CD4-positive, alpha-beta memory T cell (primary cell): Measurements from ENCODE around the gene CD300LF. TPM values are rescaled to one million over a fixed set of nuclear protein-coding genes. Genes with fewer than 3 reads are reported as not detected.

Experiments used
- CTCF ChIA-PET: fragments of 350-600 bp; sonication (Branson Sonifier 250); formaldehyde crosslinking; loops from one replicate; lab custom pipeline; 2021; ENCODE audit warnings: inconsistent platforms; ENCODE audit not compliant: partially characterized antibody; lab: Charles Lee
- POLR2A ChIA-PET: fragments of 350-600 bp; sonication (Branson Sonifier 250); formaldehyde crosslinking; loops from one replicate; lab custom pipeline; 2021; ENCODE audit not compliant: partially characterized antibody; lab: Charles Lee
- DNase-seq, 5 donors: peaks; one replicate each; pipeline versions ENCODE4 v3.0.0 to v3.0.0-alpha.2; 2020 to 2022; ENCODE audit warnings: mixed read lengths in 1 of 5
- H3K27ac ChIP-seq: one replicate; pipeline ENCODE4 v1.7.0; 2013; ENCODE audit warnings: low read depth, low read length
- H3K27me3 ChIP-seq: 2 replicates; pipeline ENCODE4 v1.7.0; 2013; ENCODE audit warnings: mild to moderate bottlenecking, low read length, moderate library complexity; ENCODE audit not compliant: insufficient read depth
- H3K36me3 ChIP-seq: 2 replicates; pipeline ENCODE4 v1.7.0; 2013; ENCODE audit warnings: mild to moderate bottlenecking, low read length, moderate library complexity; ENCODE audit not compliant: insufficient read depth
- H3K4me1 ChIP-seq: 2 replicates; pipeline ENCODE4 v1.7.0; 2013; ENCODE audit warnings: mild to moderate bottlenecking, low read length, moderate library complexity; ENCODE audit not compliant: insufficient read depth
- H3K4me3 ChIP-seq, 2 donors: one replicate each; pipeline ENCODE4 v1.7.0; 2013; ENCODE audit warnings: low read length in 2 of 2, mild to moderate bottlenecking in 1 of 2
- H3K9me3 ChIP-seq, 2 donors: one replicate each; pipeline ENCODE4 v1.7.0; 2013; ENCODE audit warnings: low read length in 2 of 2, control low read depth in 1 of 2; ENCODE audit not compliant: control insufficient read depth in 1 of 2
- H3K27ac Mint-ChIP-seq, 7 donors: one replicate each; pipeline ENCODE4 v1.8.0; 2020 to 2021; ENCODE audit warnings: mixed read lengths in 7 of 7, mild to moderate bottlenecking in 6 of 7, inconsistent platforms in 3 of 7, moderate library complexity in 3 of 7
- H3K27me3 Mint-ChIP-seq, 2 donors: one replicate each; pipeline ENCODE4 v1.8.0; 2020 to 2021; ENCODE audit warnings: mixed read lengths in 2 of 2
- H3K36me3 Mint-ChIP-seq, 2 donors: one replicate each; pipeline ENCODE4 v1.8.0; 2020 to 2021; ENCODE audit warnings: mixed read lengths in 2 of 2, inconsistent platforms in 1 of 2, mild to moderate bottlenecking in 1 of 2
- H3K4me1 Mint-ChIP-seq, 4 donors: one replicate each; pipeline ENCODE4 v1.8.0; 2020 to 2021; ENCODE audit warnings: mixed read lengths in 4 of 4, mild to moderate bottlenecking in 1 of 4
- H3K4me3 Mint-ChIP-seq, 8 donors: one replicate each; pipeline ENCODE4 v1.8.0; 2020 to 2021; ENCODE audit warnings: mixed read lengths in 8 of 8, mild to moderate bottlenecking in 7 of 8, moderate library complexity in 6 of 8, inconsistent platforms in 3 of 8
- H3K9me3 Mint-ChIP-seq, 8 donors: one replicate each; pipeline ENCODE4 v1.8.0; 2020 to 2021; ENCODE audit warnings: mixed read lengths in 8 of 8, mild to moderate bottlenecking in 5 of 8, inconsistent platforms in 3 of 8, moderate library complexity in 1 of 8
- intact Hi-C: fragments of 100-400 bp; cut with micrococcal nuclease; formaldehyde crosslinking; loops from one replicate; pipeline ENCODE4 v1.15.1; 2023
- polyA plus RNA-seq, 2 donors: library from polyadenylated mRNA; unstranded; fragments of 300-500 nt; fragmentation: Illumina TruSeq; gene quantifications; one replicate each; pipeline ENCODE4 v1.2.3, GENCODE V29; 2021
- total RNA-seq, 2 experiments: library from RNA; stranded (reverse); gene quantifications; one replicate each; pipeline ENCODE4 v1.2.3, GENCODE V29; 2021

CD300LF gene
- total and polyA plus RNA-seq, 4 experiments from 2014 or later, result 0.23 TPM; not detected in 3

- H3K4me3 Mint-ChIP-seq, result no peak overlapping the region
- Histone ChIP-seq H3K27ac (no peak overlapping the region), H3K36me3 (no peaks in the 10 kb centered on the region), H3K4me1 (peaks cover 6% of the 10 kb centered on the region), H3K9me3 (no peaks in the 10 kb centered on the region), H3K4me3 (no peak overlapping the region), H3K27me3 (no peaks in the 10 kb centered on the region)
- intact Hi-C loops, result no loop called here
- no peak for DNase-seq
- H3K27me3 Mint-ChIP-seq, result peaks cover 4 to 6% of the 10 kb centered on the region in 2 donors
- no peak overlapping the region for H3K27ac Mint-ChIP-seq
- ChIA-PET CTCF (interaction anchor here (1.6 to 2.1 kb wide), 2 partner anchors 13 to 21 kb away, joined by 4 to 6 read pairs; partner anchors contain the start of gene RAB37), POLR2A (interaction anchor here (0.9 kb wide), 1 partner anchor 22 kb away, joined by 3 read pairs; the partner anchor contains the start of gene RAB37)
- H3K9me3 Mint-ChIP-seq, result no peaks in the 10 kb centered on the region
- no peaks in the 10 kb centered on the region for H3K36me3 Mint-ChIP-seq
- H3K4me1 Mint-ChIP-seq, result peaks cover 0 to 8% (median 6%) of the 10 kb centered on the region in 4 donors
These were observed 2.4 kb upstream of the CD300LF start for GRCh38 chr17:74715144-74715543.

GRCh38 chr17:74713171-74713755 is 540 bp upstream of the CD300LF start:
- ChIA-PET POLR2A (no interaction called here), CTCF (interaction anchor here (1.6 to 2.1 kb wide), 2 partner anchors 11 to 78 kb away, joined by 3 to 6 read pairs; no protein-coding TSS in a partner anchor)
- Histone ChIP-seq H3K9me3 (no peaks in the 10 kb centered on the region), H3K4me1 (peaks cover 6% of the 10 kb centered on the region), H3K4me3 (no peak overlapping the region), H3K36me3 (no peaks in the 10 kb centered on the region), H3K27ac (no peak overlapping the region), H3K27me3 (no peaks in the 10 kb centered on the region)
- H3K27me3 Mint-ChIP-seq, result peaks cover 4 to 6% of the 10 kb centered on the region in 2 donors
- no peak overlapping the region for H3K27ac Mint-ChIP-seq
- DNase-seq, result no peak
- H3K4me3 Mint-ChIP-seq, result no peak overlapping the region
- no peaks in the 10 kb centered on the region for H3K36me3 Mint-ChIP-seq
- H3K4me1 Mint-ChIP-seq, result peaks cover 0 to 8% (median 6%) of the 10 kb centered on the region in 4 donors
- intact Hi-C loops, result no loop called here
- no peaks in the 10 kb centered on the region for H3K9me3 Mint-ChIP-seq

GRCh38 chr17:74712301-74712700 is 422 bp downstream of the CD300LF start:
- Histone ChIP-seq H3K4me1 (peaks cover 6% of the 10 kb centered on the region), H3K27me3 (no peaks in the 10 kb centered on the region), H3K4me3 (no peak overlapping the region), H3K27ac (no peak overlapping the region), H3K36me3 (no peaks in the 10 kb centered on the region), H3K9me3 (no peaks in the 10 kb centered on the region)
- H3K9me3 Mint-ChIP-seq, result no peaks in the 10 kb centered on the region
- peaks cover 4 to 6% of the 10 kb centered on the region in 2 donors for H3K27me3 Mint-ChIP-seq
- H3K36me3 Mint-ChIP-seq, result no peaks in the 10 kb centered on the region
- intact Hi-C loops, result no loop called here
- H3K27ac Mint-ChIP-seq, result no peak overlapping the region
- H3K4me3 Mint-ChIP-seq, result no peak overlapping the region
- no peak for DNase-seq
- peaks cover 0 to 8% (median 6%) of the 10 kb centered on the region in 4 donors for H3K4me1 Mint-ChIP-seq
- ChIA-PET CTCF (interaction anchor here (0.7 kb wide), 1 partner anchor 25 kb away, joined by 3 read pairs; no protein-coding TSS in a partner anchor), POLR2A (no interaction called here)

- no peak overlapping the region for H3K4me3 Mint-ChIP-seq
- CTCF ChIA-PET, result interaction anchor here (0.8 to 1.6 kb wide), 2 partner anchors 10 to 25 kb away, joined by 4 to 5 read pairs; no protein-coding TSS in a partner anchor
These were observed 1.5 kb downstream of the CD300LF start for GRCh38 chr17:74711058-74711824.

GRCh38 chr17:74704544-74704943 is 8.2 kb downstream of the CD300LF start:
- no peaks in the 10 kb centered on the region for H3K9me3 ChIP-seq
- CTCF ChIA-PET, result interaction anchor here (1.1 to 1.2 kb wide), 2 partner anchors 32 to 33 kb away, joined by 3 read pairs; no protein-coding TSS in a partner anchor
- intact Hi-C loops, result no loop called here
- Mint-ChIP-seq H3K36me3 (no peaks in the 10 kb centered on the region), H3K9me3 (no peaks in the 10 kb centered on the region), H3K4me3 (no peak overlapping the region), H3K4me1 (no peaks in the 10 kb centered on the region), H3K27ac (no peak overlapping the region), H3K27me3 (peaks cover 1 to 2% of the 10 kb centered on the region in 2 donors)
- no peak overlapping the region for H3K27ac ChIP-seq
- H3K4me3 ChIP-seq, result no peak overlapping the region
- H3K27me3 ChIP-seq, result no peaks in the 10 kb centered on the region
- no peaks in the 10 kb centered on the region for H3K4me1 ChIP-seq
- no peak for DNase-seq
- POLR2A ChIA-PET, result no interaction called here
- no peaks in the 10 kb centered on the region for H3K36me3 ChIP-seq

More at GRCh38 chr17:74711058-74711824, 1.5 kb downstream of the CD300LF start:
- Histone ChIP-seq H3K27me3 (no peaks in the 10 kb centered on the region), H3K4me3 (no peak overlapping the region), H3K4me1 (peaks cover 6% of the 10 kb centered on the region), H3K9me3 (no peaks in the 10 kb centered on the region), H3K27ac (no peak overlapping the region), H3K36me3 (no peaks in the 10 kb centered on the region)
- Mint-ChIP-seq H3K4me1 (peaks cover 0 to 8% (median 6%) of the 10 kb centered on the region in 4 donors), H3K36me3 (no peaks in the 10 kb centered on the region), H3K9me3 (no peaks in the 10 kb centered on the region), H3K27ac (peak overlapping the region in 3 of 7 donors; percentile 19 to 75 (median 30)), H3K27me3 (peaks cover 2 to 7% of the 10 kb centered on the region in 2 donors)
- no peak for DNase-seq
- POLR2A ChIA-PET, result no interaction called here
- intact Hi-C loops, result no loop called here

GRCh38 chr17:74703311-74703710 is 9.4 kb downstream of the CD300LF start:
- Mint-ChIP-seq H3K9me3 (no peaks in the 10 kb centered on the region), H3K4me1 (no peaks in the 10 kb centered on the region), H3K4me3 (no peak overlapping the region), H3K27me3 (peaks cover 2 to 3% of the 10 kb centered on the region in 2 donors), H3K36me3 (no peaks in the 10 kb centered on the region), H3K27ac (no peak overlapping the region)
- Histone ChIP-seq H3K27me3 (no peaks in the 10 kb centered on the region), H3K36me3 (no peaks in the 10 kb centered on the region), H3K27ac (no peak overlapping the region), H3K9me3 (no peaks in the 10 kb centered on the region), H3K4me3 (no peak overlapping the region), H3K4me1 (no peaks in the 10 kb centered on the region)
- intact Hi-C loops, result no loop called here
- CTCF ChIA-PET, result interaction anchor here (1.0 kb wide), 1 partner anchor 42 kb away, joined by 4 read pairs; no protein-coding TSS in a partner anchor
- POLR2A ChIA-PET, result interaction anchor here (0.6 kb wide), 1 partner anchor 78 kb away, joined by 3 read pairs; no protein-coding TSS in a partner anchor
- no peak for DNase-seq
